Measurements from ENCODE around the gene SRPK1.
"Not testable (repeated sequence)": the region's sequence is repeated elsewhere in the genome, so short reads cannot be mapped to it uniquely, and the experiment has no call there.

SRPK1 gene

GRCh38 chr6:35931873-35932272 lies 11.0 kb upstream of the SRPK1 start:
- not testable (repeated sequence) for DNase-seq (ENCODE audit: low read depth in 2 of 2)

GRCh38 chr6:35931120-35931561 lies 10.2 kb upstream of the SRPK1 start:
- DNase-seq (ENCODE audit: low read depth in 2 of 2), result no peak

DNA sequence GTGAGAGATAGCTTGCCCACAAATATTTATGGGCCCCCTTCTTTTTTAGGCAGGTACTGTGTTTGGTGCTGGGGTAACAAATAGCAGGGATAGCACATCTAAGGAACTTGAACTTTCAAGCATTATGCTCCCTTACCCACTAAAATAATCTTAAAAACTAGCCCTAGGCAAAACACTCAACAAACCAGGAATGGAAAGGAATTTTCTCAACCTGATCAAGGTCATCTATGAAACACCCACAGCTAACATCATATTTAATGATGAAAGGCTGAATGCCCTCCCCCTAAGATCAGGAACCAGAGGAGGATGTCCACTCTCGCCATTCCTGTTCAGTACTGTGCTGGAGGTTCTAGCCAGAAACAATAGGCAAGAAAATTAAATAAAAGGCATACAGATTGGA lies 8.7 kb upstream of the SRPK1 start:
- DNase-seq (ENCODE audit: low read depth in 2 of 2), result no peak

DNA sequence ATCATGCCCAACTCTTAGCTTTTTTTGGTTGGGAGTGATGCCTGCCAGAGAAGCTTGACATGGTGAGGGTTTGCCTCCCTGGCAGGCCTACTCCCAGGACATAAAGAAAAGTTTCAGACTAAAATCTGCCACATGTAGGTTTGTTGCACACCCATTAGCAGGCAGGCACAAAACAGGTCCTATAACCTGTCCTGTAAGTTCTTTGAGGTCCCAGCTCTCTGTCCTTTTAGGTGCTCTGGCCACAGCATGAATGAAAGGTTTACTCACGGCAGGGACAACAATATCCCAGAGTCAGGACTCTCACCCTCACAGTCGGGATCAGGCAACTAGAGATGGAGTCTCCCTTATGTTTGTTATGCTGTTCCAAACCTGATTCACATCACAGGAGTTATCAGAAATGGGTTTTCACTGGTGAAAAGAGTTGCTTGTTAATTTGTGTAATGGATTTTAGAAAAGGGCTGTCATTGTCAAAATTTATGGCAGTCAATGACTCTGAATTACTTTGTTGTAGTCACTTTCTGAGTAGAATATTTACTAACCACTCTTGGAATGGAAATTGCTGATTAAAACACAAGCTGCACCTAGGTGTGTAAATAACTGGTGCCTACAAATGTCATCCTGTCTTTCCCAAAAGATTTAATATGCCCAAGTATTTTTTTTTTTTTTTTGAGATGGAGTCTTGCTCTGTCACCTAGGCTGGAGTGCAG lies 5.8 kb upstream of the SRPK1 start:
- DNase-seq (ENCODE audit: low read depth in 2 of 2), result no peak

GRCh38 chr6:35925961-35926360 lies 5.1 kb upstream of the SRPK1 start:
- no peak for DNase-seq (ENCODE audit: low read depth in 2 of 2)

DNA sequence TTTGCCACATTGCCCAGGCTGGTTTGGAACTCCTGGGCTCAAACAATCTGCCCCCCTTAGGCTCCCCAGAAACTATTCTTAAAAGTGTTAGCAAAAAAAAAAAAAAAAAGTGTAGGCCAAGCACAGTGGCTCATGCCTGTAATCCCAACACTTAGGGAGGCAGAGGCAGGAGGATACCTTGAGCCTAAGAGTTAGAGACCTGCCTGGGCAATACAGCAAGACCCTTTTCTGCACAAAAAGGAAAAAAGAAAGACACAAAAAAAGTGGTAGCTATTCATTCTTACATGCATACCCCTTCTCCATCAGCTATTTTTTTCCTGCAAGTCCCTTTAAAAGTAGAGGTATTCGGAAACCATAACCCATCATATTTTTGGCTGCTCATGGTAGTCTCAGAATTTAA lies 3.2 kb upstream of the SRPK1 start:
- DNase-seq (ENCODE audit: low read depth in 2 of 2), result no peak

- no peak for DNase-seq (ENCODE audit: low read depth in 2 of 2)
Measured at GRCh38 chr6:35922139-35922554, 1.2 kb upstream of the SRPK1 start.

- no peak for DNase-seq (ENCODE audit: low read depth in 2 of 2)
Measured at GRCh38 chr6:35919827-35920751, 809 bp downstream of the SRPK1 start.

DNA sequence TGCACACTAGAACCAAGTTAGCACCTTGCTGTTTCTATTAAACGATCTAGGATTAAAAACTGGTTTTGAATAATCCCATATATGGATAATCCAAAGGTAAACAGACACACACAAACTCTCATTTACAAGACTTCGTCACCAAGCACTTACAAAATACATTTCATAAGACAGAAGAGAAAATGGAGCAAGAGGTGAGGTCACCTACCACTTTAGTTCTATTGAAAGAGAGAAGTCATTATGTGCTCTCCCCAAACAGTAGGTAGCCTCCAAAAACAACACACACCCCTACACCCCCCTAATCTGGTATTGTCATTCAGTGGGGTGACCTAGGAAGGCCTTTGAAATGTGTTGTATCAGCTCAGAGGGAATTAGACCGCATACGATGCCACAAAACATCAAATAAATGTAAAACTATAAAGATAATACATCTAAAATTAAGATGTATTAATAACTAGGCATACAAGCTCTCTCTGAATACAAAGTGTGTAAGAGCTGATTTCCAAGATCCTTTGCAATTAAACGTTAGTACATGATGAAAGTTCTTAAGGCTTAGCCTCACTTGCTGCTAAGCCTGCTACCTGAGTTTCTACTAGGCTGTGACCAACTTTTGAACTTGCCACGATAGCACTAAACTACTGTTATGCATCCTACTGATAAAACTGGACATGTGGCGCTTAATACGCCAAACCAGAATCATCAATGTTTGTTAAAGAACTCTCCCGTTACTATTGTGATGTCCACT lies 1.6 kb downstream of the SRPK1 start:
- no peak for DNase-seq (ENCODE audit: low read depth in 2 of 2)

DNA sequence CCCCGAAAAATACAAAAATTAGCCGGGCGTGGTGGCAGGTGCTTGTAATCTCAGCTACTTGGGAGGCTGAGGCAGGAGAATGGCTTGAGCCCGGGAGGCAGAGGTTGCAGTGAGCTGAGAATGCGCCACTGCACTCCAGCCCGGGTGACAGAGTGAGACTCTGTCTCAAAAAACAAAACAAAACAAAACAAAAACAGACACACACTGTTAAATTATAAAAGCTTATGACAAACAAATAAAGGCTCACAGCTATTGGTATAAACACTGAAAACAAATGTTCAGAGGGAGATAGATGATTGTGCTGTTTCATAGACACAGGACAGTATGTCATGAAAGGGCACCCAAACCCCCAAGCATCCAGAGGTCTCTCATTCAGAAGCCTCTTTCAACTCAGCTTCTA lies 4.0 kb downstream of the SRPK1 start:
- DNase-seq (ENCODE audit: low read depth in 2 of 2), result not testable (repeated sequence)

GRCh38 chr6:35916056-35916455 lies 4.8 kb downstream of the SRPK1 start:
- DNase-seq (ENCODE audit: low read depth in 2 of 2), result no peak

GRCh38 chr6:35914536-35914935 lies 6.4 kb downstream of the SRPK1 start:
- DNase-seq (ENCODE audit: low read depth in 2 of 2), result no peak

DNA sequence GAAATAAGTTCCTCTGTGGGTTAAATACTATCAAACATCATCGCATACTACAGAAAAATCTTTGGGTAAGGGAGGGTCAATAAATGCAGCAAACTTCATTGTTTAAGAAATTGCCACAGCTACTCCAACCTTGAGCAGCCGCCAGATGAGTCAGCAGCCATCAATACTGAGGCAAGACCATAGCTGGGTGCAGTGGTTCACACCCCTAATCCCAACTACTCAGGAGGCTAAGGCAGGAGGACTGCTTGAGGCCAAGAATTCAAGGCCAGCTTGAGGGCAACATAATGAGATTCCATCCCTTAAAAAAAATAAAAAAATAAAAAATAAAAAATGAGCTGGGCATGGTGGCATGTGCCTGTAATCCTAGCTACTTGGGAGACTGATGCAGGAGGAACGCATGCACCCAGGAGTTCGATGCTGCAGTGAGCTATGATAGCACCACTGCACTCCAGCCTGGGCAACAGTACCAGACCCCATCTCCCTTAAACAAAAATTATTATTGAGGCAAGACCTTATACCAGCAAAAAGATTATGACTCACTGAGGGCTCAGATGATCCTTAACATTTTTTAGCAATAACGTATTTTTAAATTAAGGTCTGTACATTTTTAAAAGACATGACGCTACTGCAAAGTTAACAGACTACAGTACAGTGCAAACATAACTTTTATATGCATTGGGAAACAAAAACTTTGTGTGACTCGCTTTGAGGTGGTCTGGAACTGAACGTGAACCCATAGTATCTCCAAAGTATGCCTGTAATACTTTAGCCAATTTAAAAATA lies 8.8 kb downstream of the SRPK1 start:
- no peak for DNase-seq (ENCODE audit: low read depth in 2 of 2)

DNA sequence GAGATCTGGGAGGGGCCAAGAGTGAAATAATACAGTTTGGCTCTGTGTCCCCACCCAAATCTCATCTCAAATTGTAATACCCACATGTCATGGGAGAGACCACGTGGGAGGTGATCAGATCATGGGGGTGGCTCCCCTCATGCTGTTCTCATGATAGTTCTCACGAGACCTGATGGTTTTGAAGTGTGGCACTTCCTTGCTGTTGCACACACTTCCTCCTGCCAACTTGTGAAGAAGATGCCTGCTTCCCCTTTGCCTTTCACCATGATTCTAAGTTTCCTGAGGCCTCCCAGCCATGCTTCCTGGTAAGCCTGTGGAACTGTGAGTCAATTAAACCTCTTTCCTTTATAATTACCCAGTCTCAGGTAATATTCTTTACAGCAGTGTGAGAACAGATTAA lies 11.3 kb downstream of the SRPK1 start:
- DNase-seq (ENCODE audit: low read depth in 2 of 2), result not testable (repeated sequence)

DNA sequence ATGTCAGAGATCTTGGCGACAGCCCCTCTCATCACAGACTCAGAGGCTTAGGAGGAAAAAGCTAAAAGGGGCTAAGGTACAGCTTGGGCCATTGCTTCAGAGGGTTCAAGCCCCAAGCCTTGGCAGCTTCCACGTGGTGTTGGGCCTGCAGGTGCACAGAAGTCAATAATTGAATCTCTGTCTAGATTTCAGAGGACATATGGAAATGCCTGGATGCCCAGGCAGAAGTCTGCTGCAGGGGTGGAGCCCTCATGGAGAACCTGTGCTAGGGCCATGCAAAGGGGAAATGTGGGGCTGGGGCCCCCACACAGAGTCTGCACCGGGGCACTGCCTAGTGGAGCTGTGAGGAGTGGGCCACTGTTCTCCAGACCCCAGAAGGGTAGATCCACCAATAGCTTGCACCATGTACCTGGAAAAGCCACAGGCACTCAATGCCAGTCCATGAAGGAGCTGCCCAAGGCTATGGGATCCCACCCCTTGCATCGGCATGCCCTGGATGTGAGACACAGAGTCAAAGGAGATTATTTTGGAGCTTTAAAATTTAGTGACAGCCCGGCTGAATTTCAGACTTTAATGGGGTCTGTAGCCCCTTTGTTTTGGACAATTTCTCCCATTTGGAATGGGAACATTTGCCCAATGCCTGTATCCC lies 12.0 kb downstream of the SRPK1 start:
- DNase-seq (ENCODE audit: low read depth in 2 of 2), result not testable (repeated sequence)

DNA sequence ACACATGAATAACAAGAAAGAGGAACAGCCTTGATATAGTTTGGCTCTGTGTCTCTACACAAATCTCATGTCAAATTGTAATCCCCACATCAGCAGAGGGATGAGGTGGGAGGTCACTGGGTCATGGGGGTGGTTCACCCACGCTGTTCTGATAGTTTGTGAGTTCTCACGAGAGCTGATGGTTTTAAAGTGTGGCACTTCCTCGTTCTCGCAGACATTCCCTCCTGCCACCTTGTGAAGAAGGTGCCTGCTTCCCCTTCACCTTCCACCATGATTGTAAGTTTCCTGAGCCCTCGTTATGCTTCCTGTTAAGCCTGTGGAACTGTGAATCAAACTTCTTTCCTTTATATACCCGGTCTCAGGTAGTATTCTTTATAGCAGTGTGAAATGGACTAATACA lies 13.1 kb downstream of the SRPK1 start:
- DNase-seq (ENCODE audit: low read depth in 2 of 2), result no peak

DNA sequence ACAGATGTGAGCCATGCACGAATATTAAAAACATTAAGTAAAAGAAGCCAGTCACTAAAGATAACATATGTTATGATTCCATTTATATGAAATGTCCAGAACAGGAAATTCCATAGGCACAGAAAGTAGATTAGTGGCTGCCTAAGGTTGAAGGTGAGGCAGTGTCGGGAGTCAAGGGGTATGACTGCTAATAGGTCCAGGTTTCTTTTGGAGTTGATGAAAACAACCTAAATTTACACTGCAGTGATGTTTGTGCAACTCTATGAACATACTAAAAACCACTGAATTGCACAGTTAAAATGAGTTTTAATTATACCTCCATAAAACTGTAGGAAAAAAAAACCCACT lies 14.4 kb downstream of the SRPK1 start:
- no peak for DNase-seq (ENCODE audit: low read depth in 2 of 2)

DNA sequence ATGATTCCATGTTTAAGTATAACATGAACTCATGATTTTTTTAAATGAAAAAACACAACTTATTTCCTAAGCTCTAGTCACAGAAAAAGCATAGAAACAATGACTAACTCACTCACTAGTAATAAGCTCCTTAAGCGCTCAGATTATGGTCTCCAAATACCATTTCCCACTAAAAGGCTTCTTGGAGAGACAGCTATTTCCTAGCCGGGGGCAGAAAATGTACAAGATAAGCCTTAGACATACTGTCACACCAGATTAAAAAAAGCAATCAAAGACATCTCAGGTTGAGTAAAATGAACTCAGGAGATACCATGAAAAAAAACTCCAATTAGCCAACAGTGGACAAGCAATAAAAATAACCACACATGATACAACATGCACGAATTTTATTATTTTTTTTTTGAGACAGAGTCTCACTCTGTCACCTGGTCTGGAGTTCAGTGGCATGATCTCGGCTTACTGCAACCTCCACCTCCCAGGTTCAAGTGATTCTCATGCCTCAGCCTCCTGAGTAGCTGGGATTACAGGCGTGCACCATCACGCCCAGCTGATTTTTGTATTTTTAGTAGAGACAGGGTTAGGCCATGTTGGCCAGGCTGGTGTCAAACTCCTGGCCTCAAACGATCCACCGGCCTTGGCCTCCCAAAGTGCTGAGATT lies 14.9 kb downstream of the SRPK1 start:
- DNase-seq (ENCODE audit: low read depth in 2 of 2), result no peak

DNA sequence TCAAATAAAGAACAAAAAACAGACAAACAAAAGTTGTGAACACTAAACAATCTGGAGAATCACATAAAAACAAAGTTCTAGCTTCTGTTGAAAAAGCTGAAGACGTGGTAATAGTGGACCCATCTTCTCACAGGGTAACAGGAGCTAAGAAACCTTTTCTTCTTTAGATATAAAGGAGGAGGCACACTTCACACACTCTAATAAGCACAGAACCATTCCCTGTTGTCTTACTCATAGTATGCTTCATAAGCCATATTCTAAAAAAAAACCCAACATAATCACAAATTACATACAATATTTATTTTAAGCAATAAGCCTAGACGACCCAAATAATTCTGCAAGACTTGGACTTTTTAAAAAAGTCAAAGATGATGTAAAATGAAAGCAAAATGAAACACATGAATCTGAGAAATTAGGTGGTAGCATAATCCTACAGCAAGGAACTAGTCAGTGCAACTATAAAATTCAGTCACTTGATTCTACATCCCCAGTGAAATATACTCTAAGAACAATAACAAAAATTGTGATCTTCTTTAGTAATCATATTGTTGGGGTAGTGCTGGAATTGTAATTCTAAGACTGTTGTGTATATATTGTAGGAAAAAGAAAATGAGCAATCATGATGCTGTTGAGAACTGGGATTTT lies 15.6 kb downstream of the SRPK1 start:
- DNase-seq (ENCODE audit: low read depth in 2 of 2), result no peak

- no peak for DNase-seq (ENCODE audit: low read depth in 2 of 2)
Measured at GRCh38 chr6:35903679-35904078, 17.2 kb downstream of the SRPK1 start.
